Vagina (tissue), 2 donors: ENCODE results near the gene STXBP5.

Source experiments
- CTCF ChIP-seq, 3 experiments: fragments of 450-650 bp in 2 of 3; fragments of 200-600 bp in 1 of 3; sonication (generic) in 1 of 3; IDR thresholded peaks; one replicate each; pipeline ENCODE4 v1.5.1; 2017 to 2019; ENCODE audit warnings: antibody characterized with exemption in 3 of 3, mild to moderate bottlenecking in 2 of 3, moderate library complexity in 2 of 3
- POLR2A ChIP-seq, 2 donors: fragments of 450-650 bp; IDR thresholded peaks; one replicate each; pipeline ENCODE4 v1.6.1; 2017; ENCODE audit warnings: antibody characterized with exemption in 2 of 2, mild to moderate bottlenecking in 2 of 2, moderate library complexity in 2 of 2

DNA sequence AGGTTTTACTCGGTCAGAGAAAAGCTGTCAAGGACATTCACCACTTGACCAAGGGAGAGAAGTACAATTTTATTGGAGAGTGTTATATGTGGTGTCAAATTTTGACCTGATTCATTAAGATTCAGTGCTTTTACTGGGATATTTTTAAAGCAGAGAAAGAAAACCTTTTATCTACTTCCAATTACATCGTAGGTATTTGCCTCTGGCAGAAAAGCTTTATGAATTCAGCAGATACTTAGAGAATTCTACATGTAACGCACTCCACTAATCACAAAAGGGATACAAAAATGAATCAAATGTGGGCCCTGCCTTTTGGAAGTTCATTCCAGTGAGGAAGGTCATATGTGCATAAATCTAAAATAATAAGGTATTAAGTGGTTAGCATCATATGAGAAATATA, 133.7 kb downstream of the STXBP5 start:
- TF ChIP-seq POLR2A (IDR thresholded peaks at IDR 0.05) (no peak), CTCF (IDR thresholded peaks at IDR 0.05) (no peak)
